Measurements from ENCODE around the gene CSK. TPM values are rescaled to one million over a fixed set of nuclear protein-coding genes. Genes with fewer than 3 reads are reported as not detected.
A peak's percentile ranks its signal among the peaks of the same experiment; 100 is the strongest.
"Not testable (repeated sequence)": the region's sequence is repeated elsewhere in the genome, so short reads cannot be mapped to it uniquely, and the experiment has no call there.

CSK gene
- total RNA-seq = 10 to 100 TPM; 11.2 to 15.2 TPM

GRCh38 chr15:74781431-74782258 is at the start of gene CSK:
CSK (plus strand) TSS chr15:74782080; CDS start chr15:74798298, 16,218 bp downstream.
- peak within 1 kb of the TSS; percentile 65 to 80 for H3K4me3 ChIP-seq
- peaks cover 41% of the 10 kb centered on the region for H3K4me1 ChIP-seq
- peak; percentile 74 to 79 (median 77) for DNase-seq
- H3K9me3 ChIP-seq = no peaks in the 10 kb centered on the region
- no peaks in the 10 kb centered on the region for H3K36me3 ChIP-seq (replicated peaks in 1 of 2; ENCODE audit: insufficient read depth in 1 of 2, low read depth in 2 of 2)
- whole genome bisulfite sequencing, 2 donors = 1 to 2% methylated on average over 14 to 27 of the region's 74 CpGs
- no peaks in the 10 kb centered on the region for H3K27me3 ChIP-seq
- H3K27ac ChIP-seq = peak within 1 kb of the TSS; percentile 48 to 79 (median 66)
- intact Hi-C loops (cut with DNase I) = no loop called here
- peak; percentile 91 for ATAC-seq
- TF ChIP-seq CTCF (IDR thresholded peaks at IDR 0.05) = peak; percentile 36 to 98 (median 57)
- TF ChIP-seq POLR2A (IDR thresholded peaks at IDR 0.05) = no peak

GRCh38 chr15:74732846-74733245 is 49.0 kb upstream of the CSK start:
- intact Hi-C loops (cut with DNase I) = no loop called here
- TF ChIP-seq CTCF (IDR thresholded peaks at IDR 0.05) = no peak
- TF ChIP-seq POLR2A (IDR thresholded peaks at IDR 0.05) = no peak
- DNase-seq (no peak), ATAC-seq (no peak)
- no peaks in the 10 kb centered on the region for H3K36me3 ChIP-seq (replicated peaks in 1 of 2; ENCODE audit: insufficient read depth in 1 of 2, low read depth in 2 of 2)
- 27 to 69% methylated on average over 1 to 5 of the region's 5 CpGs for WGBS, 2 donors
- no peak overlapping the region for H3K27ac ChIP-seq
- no peaks in the 10 kb centered on the region for H3K27me3 ChIP-seq
- H3K4me1 ChIP-seq = no peaks in the 10 kb centered on the region
- no peaks in the 10 kb centered on the region for H3K9me3 ChIP-seq
- no peak overlapping the region for H3K4me3 ChIP-seq

- DNase-seq (no peak), ATAC-seq (no peak)
- WGBS, 2 donors = 71 to 80% methylated on average over 3 of the region's 3 CpGs
- intact Hi-C loops (cut with DNase I) = no loop called here
- no peaks in the 10 kb centered on the region for H3K27me3 ChIP-seq
- no peaks in the 10 kb centered on the region for H3K36me3 ChIP-seq (replicated peaks in 1 of 2; ENCODE audit: insufficient read depth in 1 of 2, low read depth in 2 of 2)
- H3K9me3 ChIP-seq = no peaks in the 10 kb centered on the region
- H3K4me1 ChIP-seq = no peaks in the 10 kb centered on the region
- H3K27ac ChIP-seq = no peak overlapping the region
- H3K4me3 ChIP-seq = no peak overlapping the region
- TF ChIP-seq POLR2A (IDR thresholded peaks at IDR 0.05) (no peak), CTCF (IDR thresholded peaks at IDR 0.05) (no peak)
Measured at GRCh38 chr15:74733269-74733668, 48.6 kb upstream of the CSK start.

GRCh38 chr15:74735305-74735704 is 46.6 kb upstream of the CSK start:
- no peak for ATAC-seq
- 69 to 78% methylated on average over 3 of the region's 3 CpGs for WGBS, 2 donors
- H3K27ac ChIP-seq = no peak overlapping the region
- no peaks in the 10 kb centered on the region for H3K27me3 ChIP-seq
- intact Hi-C loops (cut with DNase I) = no loop called here
- no peaks in the 10 kb centered on the region for H3K36me3 ChIP-seq (replicated peaks in 1 of 2; ENCODE audit: insufficient read depth in 1 of 2, low read depth in 2 of 2)
- H3K4me3 ChIP-seq = no peak overlapping the region
- H3K4me1 ChIP-seq = no peaks in the 10 kb centered on the region
- DNase-seq = no peak
- TF ChIP-seq CTCF (IDR thresholded peaks at IDR 0.05) = no peak
- no peak for TF ChIP-seq POLR2A (IDR thresholded peaks at IDR 0.05)
- no peaks in the 10 kb centered on the region for H3K9me3 ChIP-seq

- H3K4me3 ChIP-seq; H3K27ac ChIP-seq; H3K9me3 ChIP-seq; H3K36me3 ChIP-seq (replicated peaks in 1 of 2; ENCODE audit: insufficient read depth in 1 of 2, low read depth in 2 of 2); H3K4me1 ChIP-seq; DNase-seq; H3K27me3 ChIP-seq; intact Hi-C loops (cut with DNase I); ATAC-seq: not testable (repeated sequence)
- WGBS, 2 donors = 58 to 63% methylated on average over 5 of the region's 5 CpGs
Measured at GRCh38 chr15:74738239-74738638, 43.6 kb upstream of the CSK start.
